Activated naive CD4-positive, alpha-beta T cell treated with Interleukin-2 at 50 U/mL for 16 hours (primary cell): ENCODE data around the gene ECPAS.
"Not testable (repeated sequence)": the region's sequence is repeated elsewhere in the genome, so short reads cannot be mapped to it uniquely, and the experiment has no call there.

ENCODE experiments used
- DNase-seq: peaks from one replicate; pipeline ENCODE4 v3.0.0-alpha.2; 2020

ECPAS gene

GRCh38 chr9:111413996-111414395, 70.2 kb downstream of the ECPAS start:
- DNase-seq = no peak

DNA sequence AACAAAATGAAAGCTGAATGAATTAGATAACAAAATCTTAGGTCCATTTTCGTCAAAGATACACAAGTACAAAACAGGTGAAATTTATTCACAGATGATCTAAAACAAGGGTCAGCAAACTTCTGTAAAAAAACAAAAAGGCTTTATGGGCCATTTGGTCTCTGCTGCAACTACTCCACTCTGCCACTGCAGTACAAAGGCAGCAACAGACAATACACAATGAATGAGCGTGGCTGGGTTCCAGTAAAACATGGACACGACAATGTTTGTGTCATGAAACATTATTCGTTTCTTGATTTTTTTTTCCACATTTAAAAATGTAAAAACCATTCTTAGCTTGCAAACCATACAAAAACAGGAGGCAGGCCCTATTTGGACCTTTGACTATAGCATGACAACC, 71.9 kb downstream of the ECPAS start:
- no peak for DNase-seq

DNA sequence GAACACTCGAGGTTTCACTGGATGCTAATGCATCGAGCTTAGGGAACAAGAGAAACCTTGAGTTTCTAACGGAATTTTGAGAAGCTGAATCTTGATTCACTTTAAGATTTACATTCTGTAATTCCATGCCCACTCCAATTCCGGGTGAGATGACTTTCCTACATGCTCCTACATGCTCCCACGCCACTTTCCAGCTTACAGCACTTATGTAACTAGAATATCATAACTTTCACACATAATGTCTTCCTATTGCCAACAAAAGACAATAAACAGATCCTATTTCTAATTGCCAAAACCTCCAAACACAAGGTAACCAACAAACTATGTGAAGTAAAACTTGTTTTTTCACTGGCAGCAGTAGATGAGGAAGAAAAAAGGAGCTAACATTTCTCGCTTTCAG, 72.9 kb downstream of the ECPAS start:
- no peak for DNase-seq

GRCh38 chr9:111407813-111408212, 76.4 kb downstream of the ECPAS start:
- DNase-seq = no peak

GRCh38 chr9:111405701-111406100, 78.5 kb downstream of the ECPAS start:
- no peak for DNase-seq

DNA sequence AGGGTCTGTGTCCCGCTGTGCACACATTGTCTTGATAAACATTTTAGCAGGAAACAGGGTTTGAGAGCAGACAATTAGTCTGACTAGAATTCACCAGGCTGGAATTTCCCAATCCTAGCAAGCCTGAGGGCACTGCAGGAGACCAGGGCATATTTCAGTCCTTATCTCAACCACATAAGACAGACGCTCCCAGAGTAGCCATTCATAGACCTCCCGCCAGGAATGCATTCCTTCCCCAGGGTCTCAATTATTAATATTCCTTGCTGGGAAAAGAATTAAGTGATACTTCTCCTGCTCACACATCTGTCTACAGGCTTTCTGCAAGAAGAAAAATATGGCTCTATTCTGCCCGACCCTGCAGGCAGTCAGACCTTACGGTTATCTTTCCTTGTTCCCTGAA, 82.7 kb downstream of the ECPAS start:
- DNase-seq = not testable (repeated sequence)

GRCh38 chr9:111400564-111400898, 83.7 kb downstream of the ECPAS start:
- no peak for DNase-seq

DNA sequence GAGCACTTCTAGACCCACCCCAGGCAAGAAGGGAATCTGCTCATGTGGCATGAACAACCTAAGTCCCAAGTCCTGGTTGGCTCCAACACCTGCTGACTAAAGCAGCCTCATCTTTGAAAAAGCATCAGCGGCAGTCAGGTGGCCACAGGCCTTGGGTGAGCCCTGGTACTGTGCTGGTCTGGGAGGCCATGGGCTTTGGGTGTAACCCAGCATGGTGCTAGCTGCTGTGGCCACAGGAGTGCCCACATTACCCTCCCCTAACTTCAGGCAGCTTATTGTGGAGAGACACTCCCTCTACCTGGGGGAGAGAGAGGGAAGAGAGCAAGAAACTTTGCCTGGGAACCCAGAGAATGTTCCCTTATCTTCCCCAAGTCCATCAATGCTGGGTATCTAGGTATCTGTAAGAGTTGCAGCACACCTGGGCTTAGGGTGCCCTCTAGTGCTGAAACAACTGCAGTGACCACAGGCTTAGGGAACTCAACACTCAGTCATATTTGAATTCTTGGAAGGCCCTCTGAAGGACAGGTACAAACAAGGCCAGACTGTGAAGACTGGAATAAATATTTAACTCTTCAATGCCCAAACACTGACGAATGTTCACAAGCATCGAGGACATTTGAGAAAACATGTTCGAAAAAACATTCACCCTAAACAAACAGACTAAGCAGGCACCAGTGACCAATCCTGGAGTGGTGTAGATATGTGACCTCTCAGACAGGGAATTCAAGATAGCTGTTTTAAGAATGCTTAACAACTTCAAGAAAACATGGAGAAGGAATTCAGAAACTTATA, 84.2 kb downstream of the ECPAS start:
- DNase-seq = no peak

DNA sequence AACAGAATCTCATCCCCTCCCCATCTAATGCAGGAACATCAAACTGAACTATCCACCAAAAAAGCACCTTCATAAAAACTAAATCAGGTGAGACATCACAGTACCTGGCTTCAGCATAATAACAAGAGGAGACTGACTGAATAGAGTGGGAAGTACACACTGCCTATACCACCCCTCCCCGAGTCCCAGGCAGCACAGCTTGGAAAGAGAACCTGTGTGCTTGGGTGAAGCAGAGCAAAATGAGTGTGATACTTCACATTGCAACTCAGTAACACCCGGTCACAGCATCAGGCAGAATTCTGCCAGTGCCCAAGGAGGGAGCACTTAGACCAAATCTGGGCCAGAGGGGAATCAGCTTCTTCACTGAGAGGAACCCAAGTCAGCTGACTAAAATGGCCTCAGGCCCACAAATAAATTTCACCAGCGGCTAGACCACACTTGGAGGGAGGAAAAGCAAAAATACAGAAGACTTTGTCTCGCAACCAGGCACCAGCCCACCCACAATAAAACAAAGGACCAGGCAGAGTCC, 84.9 kb downstream of the ECPAS start:
- DNase-seq = no peak

- DNase-seq = no peak
Measured at GRCh38 chr9:111393971-111394370, 90.2 kb downstream of the ECPAS start.

- DNase-seq = no peak
Measured at GRCh38 chr9:111389406-111389805, 94.8 kb downstream of the ECPAS start.

- DNase-seq = no peak
Measured at GRCh38 chr9:111386386-111386785, 97.8 kb downstream of the ECPAS start.

- no peak for DNase-seq
Measured at GRCh38 chr9:111381006-111381405, 103.2 kb downstream of the ECPAS start.

- no peak for DNase-seq
Measured at GRCh38 chr9:111375817-111376564, 108.2 kb downstream of the ECPAS start.

GRCh38 chr9:111375062-111375461, 109.1 kb downstream of the ECPAS start:
- DNase-seq = no peak

DNA sequence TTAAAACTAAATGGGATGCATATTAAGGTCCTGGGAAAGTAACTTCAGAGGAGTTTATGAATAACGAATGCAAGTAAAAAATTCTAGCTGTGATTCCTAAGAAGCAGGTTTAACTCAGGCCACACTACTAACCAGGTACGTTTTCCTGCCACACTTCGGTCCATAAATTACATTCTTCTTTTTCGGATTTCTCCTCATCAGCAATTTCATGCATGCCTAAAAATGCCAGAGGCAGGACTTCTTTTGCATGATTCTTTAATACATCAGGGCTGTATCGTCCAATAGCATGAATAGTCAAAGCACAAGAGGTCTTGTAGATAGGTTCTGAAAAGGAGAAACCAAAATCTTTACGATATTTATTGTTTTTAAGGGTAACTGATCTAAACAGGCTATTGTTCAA, 111.9 kb downstream of the ECPAS start:
- DNase-seq = no peak

DNA sequence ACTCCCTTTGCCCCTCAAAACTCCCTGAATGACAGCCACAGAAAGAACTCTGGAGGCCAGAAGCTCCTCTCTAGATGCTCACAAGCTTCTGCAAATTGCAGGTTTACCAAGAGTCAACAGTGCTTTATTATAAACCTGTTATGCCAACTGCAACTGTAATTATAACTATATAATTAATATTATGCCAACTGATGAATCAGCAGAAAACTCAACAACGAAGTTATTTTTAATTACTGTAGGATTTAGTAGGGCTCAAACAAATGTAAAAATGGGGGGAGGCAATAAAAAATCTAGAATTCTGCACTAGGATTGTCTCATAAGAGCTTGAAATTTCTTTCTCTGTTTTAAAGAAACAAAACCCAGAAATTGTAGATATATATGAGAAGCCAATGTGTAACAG, 117.2 kb downstream of the ECPAS start:
- DNase-seq = no peak

DNA sequence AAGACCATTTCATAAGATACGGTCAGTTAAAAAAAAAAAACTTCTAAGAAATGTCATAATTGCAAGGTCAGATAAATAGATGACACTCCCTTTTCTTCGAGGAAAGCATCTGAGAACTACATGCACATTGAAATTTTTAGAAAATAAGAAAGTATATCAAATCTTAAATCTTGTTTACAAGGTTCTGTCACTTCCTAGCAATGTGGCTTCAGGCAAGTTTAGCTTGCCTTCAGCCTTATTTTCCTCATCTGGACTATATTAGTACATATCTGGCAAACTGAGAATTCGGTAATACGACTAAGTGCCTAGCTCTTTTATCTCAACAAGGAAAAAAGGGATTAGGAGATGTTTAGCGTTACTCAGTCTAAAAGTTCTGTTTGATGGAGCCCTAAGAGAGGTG, 121.7 kb downstream of the ECPAS start:
- DNase-seq = no peak

DNA sequence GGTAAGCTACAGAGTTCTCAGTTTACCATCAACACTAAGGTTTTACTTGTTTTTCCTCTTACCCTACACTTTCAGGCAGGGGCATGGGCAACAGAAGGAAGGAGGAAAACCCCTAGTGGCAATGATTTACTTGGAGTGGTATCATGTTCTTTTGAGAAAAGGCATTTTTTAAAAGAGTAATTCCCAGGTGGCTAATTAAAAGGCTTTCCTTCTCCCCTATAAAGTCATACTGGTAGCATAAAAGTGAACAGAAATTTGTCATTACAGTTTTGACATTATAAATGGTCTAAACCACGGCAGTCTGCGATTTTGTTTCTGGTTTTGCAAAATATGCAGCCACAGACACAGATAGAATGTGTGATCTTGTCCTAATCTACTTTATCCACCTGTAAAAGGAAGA, 123.3 kb downstream of the ECPAS start:
- DNase-seq = no peak

GRCh38 chr9:111356481-111357244, 127.5 kb downstream of the ECPAS start:
- no peak for DNase-seq

DNA sequence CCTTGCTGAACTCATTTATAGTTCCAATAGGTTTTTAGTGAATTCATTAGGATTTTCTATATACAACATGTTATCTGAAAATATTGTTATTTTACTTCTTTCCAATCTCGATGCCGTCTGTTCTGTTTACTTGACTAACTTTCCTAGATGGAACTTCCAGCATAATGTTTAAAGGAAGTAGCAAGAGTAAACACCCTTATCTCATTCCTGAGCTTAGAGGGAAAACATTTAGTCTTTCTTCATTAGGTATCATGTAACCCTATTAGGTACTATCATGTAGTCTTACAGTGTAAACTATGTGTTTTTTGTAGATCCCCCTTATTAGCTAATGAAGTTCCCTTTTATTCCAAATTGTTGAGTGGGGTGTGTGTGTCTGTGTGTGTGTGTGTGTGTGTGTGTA, 131.6 kb downstream of the ECPAS start:
- DNase-seq = no peak

GRCh38 chr9:111350556-111350955, 133.6 kb downstream of the ECPAS start:
- DNase-seq = no peak

- DNase-seq = no peak
Measured at GRCh38 chr9:111349766-111350165, 134.4 kb downstream of the ECPAS start.

GRCh38 chr9:111348821-111349271, 135.3 kb downstream of the ECPAS start:
- DNase-seq = no peak
